Caco-2 (cell line): ENCODE data around the gene C16orf54. TPM values are rescaled to one million over a fixed set of nuclear protein-coding genes. Genes with fewer than 3 reads are reported as not detected.
"Not testable (repeated sequence)": the region's sequence is repeated elsewhere in the genome, so short reads cannot be mapped to it uniquely, and the experiment has no call there.

Experiments used
- BruUV-seq: library from RNA; stranded (reverse); fragments of 400-500 nt; replicated peaks from 2 replicates; lab custom pipeline; 2021; lab: Mats Ljungman, UMichigan
- CTCF ChIA-PET: fragments of 300-600 bp; sonication (Branson Sonifier 250); formaldehyde crosslinking; loops from one replicate; lab custom pipeline; 2022; ENCODE audit warnings: antibody characterized with exemption; lab: Charles Lee
- POLR2A ChIA-PET: fragments of 300-600 bp; sonication (Branson Sonifier 250); formaldehyde crosslinking; loops from one replicate; lab custom pipeline; 2022; ENCODE audit warnings: antibody characterized with exemption; lab: Charles Lee
- DNase-seq, 2 experiments: peaks; one replicate each; pipeline versions ENCODE4 v3.0.0 to v3.0.0-alpha.2; 2020 to 2022
- H3K27me3 ChIP-seq: replicated peaks from 2 replicates; pipeline ENCODE4 v1.6.0; 2011; ENCODE audit warnings: low read length; ENCODE audit not compliant: control insufficient read depth, insufficient read depth
- H3K36me3 ChIP-seq: 2 replicates; pipeline ENCODE4 v1.5.1; 2011; ENCODE audit warnings: low read length; ENCODE audit not compliant: control insufficient read depth, insufficient read depth
- H3K4me1 ChIP-seq: fragments of 250-450 bp; sonication (Bioruptor Pico); 2 replicates; pipeline ENCODE4 v1.5.1; 2020; ENCODE audit warnings: mild to moderate bottlenecking
- H3K4me3 ChIP-seq: 2 replicates; pipeline ENCODE4 v1.5.1; 2011; ENCODE audit warnings: low read depth, mild to moderate bottlenecking, control low read depth, low read length
- H3K9me3 ChIP-seq: fragments of 250-450 bp; sonication (Bioruptor Pico); 2 replicates; pipeline ENCODE4 v1.5.1; 2020; ENCODE audit warnings: mild to moderate bottlenecking, moderate library complexity
- H3K27ac Mint-ChIP-seq: one replicate; pipeline ENCODE4 v1.8.0; 2022; ENCODE audit warnings: mixed read lengths; ENCODE audit not compliant: unreplicated experiment
- H3K27me3 Mint-ChIP-seq: one replicate; pipeline ENCODE4 v1.8.0; 2022; ENCODE audit warnings: mixed read lengths; ENCODE audit not compliant: insufficient read depth, unreplicated experiment
- H3K36me3 Mint-ChIP-seq: one replicate; pipeline ENCODE4 v1.8.0; 2022; ENCODE audit warnings: mild to moderate bottlenecking, mixed read lengths; ENCODE audit not compliant: insufficient read depth, unreplicated experiment
- H3K4me1 Mint-ChIP-seq: one replicate; pipeline ENCODE4 v1.8.0; 2022; ENCODE audit warnings: low read depth, mixed read lengths; ENCODE audit not compliant: unreplicated experiment
- H3K4me3 Mint-ChIP-seq: one replicate; pipeline ENCODE4 v1.8.0; 2022; ENCODE audit warnings: mild to moderate bottlenecking, moderate library complexity, mixed read lengths; ENCODE audit not compliant: unreplicated experiment
- H3K9me3 Mint-ChIP-seq: one replicate; pipeline ENCODE4 v1.8.0; 2022; ENCODE audit warnings: mixed read lengths; ENCODE audit not compliant: unreplicated experiment
- CTCF ChIP-seq, 2 experiments: fragments of 200-600 bp in 1 of 2; IDR thresholded peaks; 1 replicate in 1 of 2; 2 replicates in 1 of 2; pipeline versions ENCODE4 v1.5.1 to v1.8.0; 2011 to 2022; ENCODE audit warnings: antibody characterized with exemption in 1 of 2, control low read depth in 1 of 2, inconsistent platforms in 1 of 2, low read depth in 1 of 2, low read length in 1 of 2, mild to moderate bottlenecking in 1 of 2, moderate library complexity in 1 of 2; ENCODE audit not compliant: insufficient read depth in 1 of 2, severe bottlenecking in 1 of 2, unreplicated experiment in 1 of 2
- intact Hi-C: fragments of 100-400 bp; cut with micrococcal nuclease; formaldehyde crosslinking; loops from one replicate; pipeline ENCODE4 v1.10.0; 2022; ENCODE audit not compliant: unreplicated experiment
- total RNA-seq: library from RNA; stranded (reverse); gene quantifications from 2 replicates; pipeline ENCODE4 v1.2.3, GENCODE V29; 2022

The C16orf54 gene
- total RNA-seq, 1 experiment from 2014 or later: not detected

GRCh38 chr16:29721167-29721879 lies 24.5 kb downstream of the C16orf54 start:
- H3K36me3 ChIP-seq, H3K27ac Mint-ChIP-seq, H3K4me3 ChIP-seq, H3K9me3 Mint-ChIP-seq, H3K4me1 Mint-ChIP-seq, BruUV-seq, H3K27me3 ChIP-seq, H3K4me1 ChIP-seq, intact Hi-C loops, H3K27me3 Mint-ChIP-seq, POLR2A ChIA-PET, H3K36me3 Mint-ChIP-seq, H3K4me3 Mint-ChIP-seq, H3K9me3 ChIP-seq: not testable (repeated sequence)
- CTCF ChIA-PET: interaction anchor here (0.6 to 1.2 kb wide), 4 partner anchors 8 to 127 kb away, joined by 3 to 5 read pairs (median 4); no protein-coding TSS in a partner anchor
- DNase-seq: peak; percentile 75
- peak; percentile 46 to 74 for TF ChIP-seq CTCF (IDR thresholded peaks at IDR 0.05; ENCODE audit: insufficient read depth in 1 of 2, low read depth in 1 of 2, low read length in 1 of 2, severe bottlenecking in 1 of 2, unreplicated experiment in 1 of 2)

GRCh38 chr16:29720703-29721102 lies 25.1 kb downstream of the C16orf54 start:
- no peak overlapping the region for H3K27ac Mint-ChIP-seq
- CTCF ChIA-PET: interaction anchor here (0.6 to 0.7 kb wide), 2 partner anchors 8 to 10 kb away, joined by 4 to 5 read pairs; no protein-coding TSS in a partner anchor
- Histone ChIP-seq H3K9me3 (no peaks in the 10 kb centered on the region), H3K27me3 (no peaks in the 10 kb centered on the region), H3K36me3 (no peaks in the 10 kb centered on the region), H3K4me1 (no peaks in the 10 kb centered on the region), H3K4me3 (no peak overlapping the region)
- no peak for TF ChIP-seq CTCF (IDR thresholded peaks at IDR 0.05; ENCODE audit: insufficient read depth in 1 of 2, low read depth in 1 of 2, low read length in 1 of 2, severe bottlenecking in 1 of 2, unreplicated experiment in 1 of 2)
- intact Hi-C loops: no loop called here
- H3K36me3 Mint-ChIP-seq: no peaks in the 10 kb centered on the region
- no peak overlapping the region for H3K4me3 Mint-ChIP-seq
- POLR2A ChIA-PET: no interaction called here
- BruUV-seq: no TSS peak
- H3K27me3 Mint-ChIP-seq: no peaks in the 10 kb centered on the region
- no peaks in the 10 kb centered on the region for H3K9me3 Mint-ChIP-seq
- no peak for DNase-seq
- peaks cover 8% of the 10 kb centered on the region for H3K4me1 Mint-ChIP-seq

- DNase-seq: no peak
- intact Hi-C loops: no loop called here
- H3K36me3 ChIP-seq: no peaks in the 10 kb centered on the region
- Mint-ChIP-seq H3K27me3 (no peaks in the 10 kb centered on the region), H3K4me3 (no peak overlapping the region), H3K36me3 (no peaks in the 10 kb centered on the region), H3K9me3 (no peaks in the 10 kb centered on the region), H3K4me1 (peaks cover 8% of the 10 kb centered on the region), H3K27ac (no peak overlapping the region)
- ChIA-PET POLR2A (no interaction called here), CTCF (interaction anchor here (0.6 kb wide), 1 partner anchor 13 kb away, joined by 3 read pairs; no protein-coding TSS in a partner anchor)
- H3K9me3 ChIP-seq: no peaks in the 10 kb centered on the region
- no TSS peak for BruUV-seq
- no peak for TF ChIP-seq CTCF (IDR thresholded peaks at IDR 0.05; ENCODE audit: insufficient read depth in 1 of 2, low read depth in 1 of 2, low read length in 1 of 2, severe bottlenecking in 1 of 2, unreplicated experiment in 1 of 2)
- H3K27me3 ChIP-seq: no peaks in the 10 kb centered on the region
- no peak overlapping the region for H3K4me3 ChIP-seq
- no peaks in the 10 kb centered on the region for H3K4me1 ChIP-seq
Measured at GRCh38 chr16:29719063-29719462, 26.7 kb downstream of the C16orf54 start.
